ENCODE results near the gene NRG3. TPM values are rescaled to one million over a fixed set of nuclear protein-coding genes. Genes with fewer than 3 reads are reported as not detected.

Gene NRG3
- total RNA-seq, 1 donor from 2014 or later: not detected

- DNase-seq (ENCODE audit: low spot score): no peak
- Mint-ChIP-seq H3K4me3 (ENCODE audit: unreplicated experiment) (no peak overlapping the region), H3K27me3 (ENCODE audit: low read depth) (no peaks in the 10 kb centered on the region), H3K4me1 (ENCODE audit: low read depth) (no peaks in the 10 kb centered on the region), H3K27ac (ENCODE audit: unreplicated experiment) (no peak overlapping the region), H3K36me3 (ENCODE audit: low read depth) (no peaks in the 10 kb centered on the region), H3K9me3 (ENCODE audit: low read depth) (no peaks in the 10 kb centered on the region)
- TF ChIP-seq, protein P1, sequence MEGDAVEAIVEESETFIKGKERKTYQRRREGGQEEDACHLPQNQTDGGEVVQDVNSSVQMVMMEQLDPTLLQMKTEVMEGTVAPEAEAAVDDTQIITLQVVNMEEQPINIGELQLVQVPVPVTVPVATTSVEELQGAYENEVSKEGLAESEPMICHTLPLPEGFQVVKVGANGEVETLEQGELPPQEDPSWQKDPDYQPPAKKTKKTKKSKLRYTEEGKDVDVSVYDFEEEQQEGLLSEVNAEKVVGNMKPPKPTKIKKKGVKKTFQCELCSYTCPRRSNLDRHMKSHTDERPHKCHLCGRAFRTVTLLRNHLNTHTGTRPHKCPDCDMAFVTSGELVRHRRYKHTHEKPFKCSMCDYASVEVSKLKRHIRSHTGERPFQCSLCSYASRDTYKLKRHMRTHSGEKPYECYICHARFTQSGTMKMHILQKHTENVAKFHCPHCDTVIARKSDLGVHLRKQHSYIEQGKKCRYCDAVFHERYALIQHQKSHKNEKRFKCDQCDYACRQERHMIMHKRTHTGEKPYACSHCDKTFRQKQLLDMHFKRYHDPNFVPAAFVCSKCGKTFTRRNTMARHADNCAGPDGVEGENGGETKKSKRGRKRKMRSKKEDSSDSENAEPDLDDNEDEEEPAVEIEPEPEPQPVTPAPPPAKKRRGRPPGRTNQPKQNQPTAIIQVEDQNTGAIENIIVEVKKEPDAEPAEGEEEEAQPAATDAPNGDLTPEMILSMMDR (IDR thresholded peaks at IDR 0.05): no peak
These were observed 376.4 kb downstream of the NRG3 start for GRCh38 chr10:82251222-82251906.

DNA sequence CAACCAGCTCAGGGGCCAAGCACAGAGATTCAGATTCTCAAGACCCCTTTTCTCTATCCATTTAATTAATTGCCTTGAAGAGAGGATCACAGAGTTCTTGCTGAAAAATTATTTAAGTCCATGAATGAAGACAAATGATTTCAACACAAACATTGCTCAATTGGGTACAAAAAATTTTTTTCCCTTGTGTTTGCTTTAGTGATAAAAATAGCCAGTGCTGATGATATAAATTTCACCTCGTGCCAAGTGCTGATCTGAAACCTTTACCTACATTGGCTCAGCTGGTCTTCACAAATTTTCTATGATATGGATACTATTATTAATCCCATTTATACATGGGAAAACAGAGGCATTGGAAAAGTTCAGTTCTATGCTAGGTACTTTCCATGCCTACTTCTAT, 377.1 kb downstream of the NRG3 start:
- Mint-ChIP-seq H3K9me3 (ENCODE audit: low read depth) (no peaks in the 10 kb centered on the region), H3K4me1 (ENCODE audit: low read depth) (no peaks in the 10 kb centered on the region), H3K36me3 (ENCODE audit: low read depth) (no peaks in the 10 kb centered on the region), H3K4me3 (ENCODE audit: unreplicated experiment) (no peak overlapping the region), H3K27me3 (ENCODE audit: low read depth) (no peaks in the 10 kb centered on the region), H3K27ac (ENCODE audit: unreplicated experiment) (no peak overlapping the region)
- no peak for DNase-seq (ENCODE audit: low spot score)
- TF ChIP-seq, protein P1 (IDR thresholded peaks at IDR 0.05): no peak

DNA sequence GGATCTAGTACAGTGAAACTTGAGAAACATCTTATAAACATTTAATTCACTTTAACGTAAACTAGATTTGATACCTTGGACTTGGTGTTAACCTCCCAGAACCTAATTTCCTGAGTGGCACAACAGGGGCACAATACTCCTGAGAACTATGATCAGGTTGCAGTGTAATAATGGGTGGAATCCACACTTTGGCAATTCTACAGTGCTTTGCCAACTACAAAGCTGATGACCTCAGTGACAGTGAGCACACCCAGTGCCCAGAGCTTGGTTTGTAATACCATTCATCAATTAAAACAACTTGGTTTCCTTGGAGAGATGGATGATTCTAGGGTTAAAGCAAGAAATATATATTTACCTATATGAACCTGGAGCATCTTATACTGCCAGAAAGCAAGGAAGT, 379.2 kb downstream of the NRG3 start:
- H3K27ac Mint-ChIP-seq (ENCODE audit: unreplicated experiment): no peak overlapping the region
- H3K36me3 Mint-ChIP-seq (ENCODE audit: low read depth): no peaks in the 10 kb centered on the region
- no peaks in the 10 kb centered on the region for H3K27me3 Mint-ChIP-seq (ENCODE audit: low read depth)
- TF ChIP-seq, protein P1 (IDR thresholded peaks at IDR 0.05): no peak
- no peak for DNase-seq (ENCODE audit: low spot score)
- no peaks in the 10 kb centered on the region for H3K9me3 Mint-ChIP-seq (ENCODE audit: low read depth)
- H3K4me1 Mint-ChIP-seq (ENCODE audit: low read depth): no peaks in the 10 kb centered on the region
- H3K4me3 Mint-ChIP-seq (ENCODE audit: unreplicated experiment): no peak overlapping the region

DNA sequence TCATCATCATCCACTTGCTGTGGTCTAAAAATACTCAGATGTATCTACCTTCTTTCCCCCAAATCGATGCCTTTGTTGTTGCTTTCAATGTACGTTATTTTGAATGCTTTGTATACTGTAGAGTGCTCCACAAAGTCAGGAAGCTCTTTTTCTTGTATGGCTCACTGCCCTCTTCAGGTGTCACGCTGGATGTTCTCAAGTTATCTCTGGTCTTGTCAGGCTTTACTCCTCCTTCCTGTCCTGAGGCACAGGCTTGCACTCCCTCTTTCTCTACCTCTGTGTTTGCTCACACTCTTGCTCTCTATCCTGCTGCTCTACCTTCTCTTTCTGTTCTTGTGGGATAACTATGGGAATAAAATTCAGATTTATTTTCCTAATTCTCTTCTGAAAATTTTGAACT, 381.3 kb downstream of the NRG3 start:
- Mint-ChIP-seq H3K9me3 (ENCODE audit: low read depth) (no peaks in the 10 kb centered on the region), H3K36me3 (ENCODE audit: low read depth) (no peaks in the 10 kb centered on the region), H3K4me1 (ENCODE audit: low read depth) (no peaks in the 10 kb centered on the region), H3K4me3 (ENCODE audit: unreplicated experiment) (no peak overlapping the region), H3K27me3 (ENCODE audit: low read depth) (no peaks in the 10 kb centered on the region), H3K27ac (ENCODE audit: unreplicated experiment) (no peak overlapping the region)
- no peak for DNase-seq (ENCODE audit: low spot score)
- TF ChIP-seq, protein P1 (IDR thresholded peaks at IDR 0.05): no peak

DNA sequence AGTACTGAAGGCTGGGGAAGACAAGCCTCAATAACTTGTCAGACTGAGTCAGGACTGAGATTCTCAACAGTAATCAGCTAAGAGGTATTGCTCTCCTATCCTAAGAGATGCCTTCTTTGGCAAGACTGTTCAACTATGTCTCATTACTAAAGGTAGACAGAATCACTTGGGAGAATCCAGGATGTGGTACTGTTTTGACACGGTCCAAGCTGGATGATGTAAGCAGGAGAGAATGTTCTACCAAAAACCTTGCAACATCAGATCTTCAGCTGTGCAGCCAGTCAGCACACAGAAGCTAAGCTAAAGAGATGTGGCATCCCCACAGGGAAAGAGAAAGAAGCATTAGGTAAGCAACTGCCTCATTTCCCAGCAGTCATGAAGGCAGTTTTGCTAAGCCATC, 391.4 kb downstream of the NRG3 start:
- H3K36me3 Mint-ChIP-seq (ENCODE audit: low read depth): no peaks in the 10 kb centered on the region
- no peak overlapping the region for H3K4me3 Mint-ChIP-seq (ENCODE audit: unreplicated experiment)
- no peaks in the 10 kb centered on the region for H3K4me1 Mint-ChIP-seq (ENCODE audit: low read depth)
- no peak for DNase-seq (ENCODE audit: low spot score)
- H3K27me3 Mint-ChIP-seq (ENCODE audit: low read depth): no peaks in the 10 kb centered on the region
- TF ChIP-seq, protein P1 (IDR thresholded peaks at IDR 0.05): no peak
- H3K27ac Mint-ChIP-seq (ENCODE audit: unreplicated experiment): no peak overlapping the region
- peaks cover 12% of the 10 kb centered on the region for H3K9me3 Mint-ChIP-seq (ENCODE audit: low read depth)
